ENCODE measurements around the gene TGFBR3.

GRCh38 chr1:91759076-91759475, 126.9 kb downstream of the TGFBR3 start:
- no peak for TF ChIP-seq SP1 (IDR thresholded peaks at IDR 0.05; ENCODE audit: low read depth, low read length)
- TF ChIP-seq MAFK (IDR thresholded peaks at IDR 0.05; ENCODE audit: low read depth, low read length): no peak
- no peak for TF ChIP-seq BRCA1 (IDR thresholded peaks at IDR 0.05; ENCODE audit: low read depth, low read length)

Measured in H1 (cell line).